ENCODE results near the gene KRTAP5-5.
"Not testable (repeated sequence)": the region's sequence is repeated elsewhere in the genome, so short reads cannot be mapped to it uniquely, and the experiment has no call there.

The KRTAP5-5 gene

GRCh38 chr11:1584661-1585370, 44.8 kb upstream of the KRTAP5-5 start, which contains the start of gene KRTAP5-1:
TSS of gene KRTAP5-1 (minus strand) at chr11:1585283. CDS start at chr11:1585249, 34 bp downstream.
- not testable (repeated sequence) for H2AFZ ChIP-seq (ENCODE audit: low read length); H3K36me3 ChIP-seq (replicated peaks in 1 of 2; ENCODE audit: control insufficient read depth in 2 of 2, insufficient read depth in 2 of 2, low read length in 2 of 2); H3K9me3 ChIP-seq (replicated peaks in 1 of 2; ENCODE audit: control insufficient read depth in 2 of 2, insufficient read depth in 1 of 2, low read depth in 1 of 2, low read length in 2 of 2); H3K79me1 ChIP-seq (ENCODE audit: low read depth, low read length); H4K91ac ChIP-seq (ENCODE audit: low read depth, low read length, poor library complexity); H2BK120ac ChIP-seq (ENCODE audit: low read depth, low read length); H3K4ac ChIP-seq (ENCODE audit: low read length); H3K4me3 ChIP-seq (ENCODE audit: low read length in 2 of 2); H4K8ac ChIP-seq (ENCODE audit: low read depth, low read length); H3K4me2 ChIP-seq (ENCODE audit: insufficient read depth, low read length, poor library complexity, severe bottlenecking); H3K4me1 ChIP-seq (ENCODE audit: control insufficient read depth in 2 of 2, insufficient read depth in 1 of 2, low read depth in 1 of 2, low read length in 2 of 2); DNase-seq (ENCODE audit: low spot score); H3K27ac ChIP-seq (replicated peaks; ENCODE audit: low read length); H3K27me3 ChIP-seq (ENCODE audit: control insufficient read depth in 3 of 3, insufficient read depth in 3 of 3, low read depth in 1 of 3, low read length in 3 of 3); H3K9ac ChIP-seq (ENCODE audit: low read depth, low read length, poor library complexity); H2BK12ac ChIP-seq (ENCODE audit: low read length); H2BK15ac ChIP-seq (ENCODE audit: low read length); H2BK5ac ChIP-seq (ENCODE audit: low read length)
- Histone ChIP-seq H3K23ac (ENCODE audit: low read depth, low read length, poor library complexity) (peak within 1 kb of the TSS; percentile 65), H3K18ac (ENCODE audit: low read length) (peak within 1 kb of the TSS; percentile 38), H3K14ac (ENCODE audit: low read length) (peak within 1 kb of the TSS; percentile 56), H2AK5ac (ENCODE audit: low read depth, low read length) (peak within 1 kb of the TSS; percentile 10)
- no CpG with 5 or more reads among the region's 9 CpGs for WGBS, 2 donors (ENCODE audit: extremely low coverage in 2 of 2, insufficient read length in 2 of 2, insufficient replicate concordance in 1 of 2)

- H3K9me3 ChIP-seq (replicated peaks in 1 of 2; ENCODE audit: control insufficient read depth in 2 of 2, insufficient read depth in 1 of 2, low read depth in 1 of 2, low read length in 2 of 2) = no peaks in the 10 kb centered on the region
- no peak overlapping the region for H3K4me3 ChIP-seq (ENCODE audit: low read length in 2 of 2)
- H3K18ac ChIP-seq (ENCODE audit: low read length) = no peak overlapping the region
- H3K27ac ChIP-seq (replicated peaks; ENCODE audit: low read length) = no peak overlapping the region
- no peak overlapping the region for H3K9ac ChIP-seq (ENCODE audit: low read depth, low read length, poor library complexity)
- no peak overlapping the region for H3K23ac ChIP-seq (ENCODE audit: low read depth, low read length, poor library complexity)
- H2BK12ac ChIP-seq (ENCODE audit: low read length) = no peak overlapping the region
- H2BK120ac ChIP-seq (ENCODE audit: low read depth, low read length) = no peak overlapping the region
- H3K27me3 ChIP-seq (ENCODE audit: control insufficient read depth in 3 of 3, insufficient read depth in 3 of 3, low read depth in 1 of 3, low read length in 3 of 3) = peaks cover 0 to 3% (median 1%) of the 10 kb centered on the region in 3 experiments
- H3K4ac ChIP-seq (ENCODE audit: low read length) = no peak overlapping the region
- H4K8ac ChIP-seq (ENCODE audit: low read depth, low read length) = no peak overlapping the region
- H2AFZ ChIP-seq (ENCODE audit: low read length) = no peak overlapping the region
- no peak overlapping the region for H2BK15ac ChIP-seq (ENCODE audit: low read length)
- no peak overlapping the region for H2BK5ac ChIP-seq (ENCODE audit: low read length)
- H3K4me1 ChIP-seq (ENCODE audit: control insufficient read depth in 2 of 2, insufficient read depth in 1 of 2, low read depth in 1 of 2, low read length in 2 of 2) = no peaks in the 10 kb centered on the region
- H3K4me2 ChIP-seq (ENCODE audit: insufficient read depth, low read length, poor library complexity, severe bottlenecking) = no peak overlapping the region
- H3K79me1 ChIP-seq (ENCODE audit: low read depth, low read length) = no peaks in the 10 kb centered on the region
- no CpG with 5 or more reads among the region's 2 CpGs for WGBS, 2 donors (ENCODE audit: extremely low coverage in 2 of 2, insufficient read length in 2 of 2, insufficient replicate concordance in 1 of 2)
- no peak for DNase-seq (ENCODE audit: low spot score)
- H3K14ac ChIP-seq (ENCODE audit: low read length) = no peak overlapping the region
- no peak overlapping the region for H4K91ac ChIP-seq (ENCODE audit: low read depth, low read length, poor library complexity)
- no peak overlapping the region for H2AK5ac ChIP-seq (ENCODE audit: low read depth, low read length)
- H3K36me3 ChIP-seq (replicated peaks in 1 of 2; ENCODE audit: control insufficient read depth in 2 of 2, insufficient read depth in 2 of 2, low read length in 2 of 2) = no peaks in the 10 kb centered on the region
These were observed 42.9 kb upstream of the KRTAP5-5 start for GRCh38 chr11:1586699-1587098.

GRCh38 chr11:1589191-1589963, 40.2 kb upstream of the KRTAP5-5 start:
- H3K18ac ChIP-seq (ENCODE audit: low read length); H3K4me1 ChIP-seq (ENCODE audit: control insufficient read depth in 2 of 2, insufficient read depth in 1 of 2, low read depth in 1 of 2, low read length in 2 of 2); H2AFZ ChIP-seq (ENCODE audit: low read length); H3K36me3 ChIP-seq (replicated peaks in 1 of 2; ENCODE audit: control insufficient read depth in 2 of 2, insufficient read depth in 2 of 2, low read length in 2 of 2); H2BK15ac ChIP-seq (ENCODE audit: low read length); H4K8ac ChIP-seq (ENCODE audit: low read depth, low read length); H3K27ac ChIP-seq (replicated peaks; ENCODE audit: low read length); H3K79me1 ChIP-seq (ENCODE audit: low read depth, low read length); H3K4ac ChIP-seq (ENCODE audit: low read length); H3K9me3 ChIP-seq (replicated peaks in 1 of 2; ENCODE audit: control insufficient read depth in 2 of 2, insufficient read depth in 1 of 2, low read depth in 1 of 2, low read length in 2 of 2); H3K9ac ChIP-seq (ENCODE audit: low read depth, low read length, poor library complexity); H3K14ac ChIP-seq (ENCODE audit: low read length); H3K27me3 ChIP-seq (ENCODE audit: control insufficient read depth in 3 of 3, insufficient read depth in 3 of 3, low read depth in 1 of 3, low read length in 3 of 3); H2BK5ac ChIP-seq (ENCODE audit: low read length); H2BK12ac ChIP-seq (ENCODE audit: low read length); H3K23ac ChIP-seq (ENCODE audit: low read depth, low read length, poor library complexity); H3K4me2 ChIP-seq (ENCODE audit: insufficient read depth, low read length, poor library complexity, severe bottlenecking); H4K91ac ChIP-seq (ENCODE audit: low read depth, low read length, poor library complexity); H3K4me3 ChIP-seq (ENCODE audit: low read length in 2 of 2); H2BK120ac ChIP-seq (ENCODE audit: low read depth, low read length); DNase-seq (ENCODE audit: low spot score); H2AK5ac ChIP-seq (ENCODE audit: low read depth, low read length): not testable (repeated sequence)
- no CpG with 5 or more reads among the region's 10 CpGs for WGBS, 2 donors (ENCODE audit: extremely low coverage in 2 of 2, insufficient read length in 2 of 2, insufficient replicate concordance in 1 of 2)

- Histone ChIP-seq H3K4me2 (ENCODE audit: insufficient read depth, low read length, poor library complexity, severe bottlenecking) (no peak overlapping the region), H2BK5ac (ENCODE audit: low read length) (no peak overlapping the region), H3K79me1 (ENCODE audit: low read depth, low read length) (no peaks in the 10 kb centered on the region), H3K27me3 (ENCODE audit: control insufficient read depth in 3 of 3, insufficient read depth in 3 of 3, low read depth in 1 of 3, low read length in 3 of 3) (peaks cover 0 to 4% (median 1%) of the 10 kb centered on the region in 3 experiments), H2AFZ (ENCODE audit: low read length) (no peak overlapping the region), H3K9ac (ENCODE audit: low read depth, low read length, poor library complexity) (no peak overlapping the region), H3K4ac (ENCODE audit: low read length) (no peak overlapping the region), H3K36me3 (replicated peaks in 1 of 2; ENCODE audit: control insufficient read depth in 2 of 2, insufficient read depth in 2 of 2, low read length in 2 of 2) (no peaks in the 10 kb centered on the region), H3K9me3 (replicated peaks in 1 of 2; ENCODE audit: control insufficient read depth in 2 of 2, insufficient read depth in 1 of 2, low read depth in 1 of 2, low read length in 2 of 2) (no peaks in the 10 kb centered on the region), H3K27ac (replicated peaks; ENCODE audit: low read length) (no peak overlapping the region), H3K4me3 (ENCODE audit: low read length in 2 of 2) (peak overlapping the region in 1 of 2 donors; percentile 61), H4K8ac (ENCODE audit: low read depth, low read length) (no peak overlapping the region), H2BK12ac (ENCODE audit: low read length) (no peak overlapping the region), H3K14ac (ENCODE audit: low read length) (no peak overlapping the region), H2BK120ac (ENCODE audit: low read depth, low read length) (no peak overlapping the region), H2AK5ac (ENCODE audit: low read depth, low read length) (peak overlapping the region; percentile 63), H4K91ac (ENCODE audit: low read depth, low read length, poor library complexity) (no peak overlapping the region), H3K4me1 (ENCODE audit: control insufficient read depth in 2 of 2, insufficient read depth in 1 of 2, low read depth in 1 of 2, low read length in 2 of 2) (no peaks in the 10 kb centered on the region), H3K18ac (ENCODE audit: low read length) (no peak overlapping the region), H2BK15ac (ENCODE audit: low read length) (no peak overlapping the region), H3K23ac (ENCODE audit: low read depth, low read length, poor library complexity) (no peak overlapping the region)
- WGBS, 2 donors (ENCODE audit: extremely low coverage in 2 of 2, insufficient read length in 2 of 2, insufficient replicate concordance in 1 of 2) = no CpG with 5 or more reads among the region's 6 CpGs
- DNase-seq (ENCODE audit: low spot score) = no peak
These were observed 39.6 kb upstream of the KRTAP5-5 start for GRCh38 chr11:1589996-1590395.
